ENCODE measurements around the gene PHAX.

DNA sequence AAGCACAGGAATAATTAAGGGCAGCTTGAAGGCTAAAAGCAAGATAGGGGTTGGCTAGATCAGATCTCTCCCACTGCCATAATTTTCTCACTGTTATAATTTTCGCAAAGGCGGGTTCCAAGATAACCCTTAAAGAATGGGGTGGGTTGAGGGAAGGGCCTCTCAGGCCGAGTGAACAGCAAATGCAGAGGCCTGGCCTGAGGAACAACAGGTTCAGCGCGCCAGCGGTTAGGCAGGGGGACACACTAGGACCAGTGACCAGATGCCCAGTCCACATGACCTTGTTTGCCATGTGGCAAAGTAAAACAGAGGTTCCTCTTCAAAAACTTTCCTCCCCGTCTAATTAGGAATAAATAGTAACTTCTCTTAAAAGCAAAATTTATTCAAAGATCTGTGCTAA lies 1.2 kb upstream of the PHAX start:
- TF ChIP-seq, protein P1, sequence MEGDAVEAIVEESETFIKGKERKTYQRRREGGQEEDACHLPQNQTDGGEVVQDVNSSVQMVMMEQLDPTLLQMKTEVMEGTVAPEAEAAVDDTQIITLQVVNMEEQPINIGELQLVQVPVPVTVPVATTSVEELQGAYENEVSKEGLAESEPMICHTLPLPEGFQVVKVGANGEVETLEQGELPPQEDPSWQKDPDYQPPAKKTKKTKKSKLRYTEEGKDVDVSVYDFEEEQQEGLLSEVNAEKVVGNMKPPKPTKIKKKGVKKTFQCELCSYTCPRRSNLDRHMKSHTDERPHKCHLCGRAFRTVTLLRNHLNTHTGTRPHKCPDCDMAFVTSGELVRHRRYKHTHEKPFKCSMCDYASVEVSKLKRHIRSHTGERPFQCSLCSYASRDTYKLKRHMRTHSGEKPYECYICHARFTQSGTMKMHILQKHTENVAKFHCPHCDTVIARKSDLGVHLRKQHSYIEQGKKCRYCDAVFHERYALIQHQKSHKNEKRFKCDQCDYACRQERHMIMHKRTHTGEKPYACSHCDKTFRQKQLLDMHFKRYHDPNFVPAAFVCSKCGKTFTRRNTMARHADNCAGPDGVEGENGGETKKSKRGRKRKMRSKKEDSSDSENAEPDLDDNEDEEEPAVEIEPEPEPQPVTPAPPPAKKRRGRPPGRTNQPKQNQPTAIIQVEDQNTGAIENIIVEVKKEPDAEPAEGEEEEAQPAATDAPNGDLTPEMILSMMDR (IDR thresholded peaks at IDR 0.05), result no peak
- TF ChIP-seq POLR2A (IDR thresholded peaks at IDR 0.05), result no peak
